SK-N-SH (cell line): ENCODE results near the gene MAP3K7.

Experiments used
- CHD2 ChIP-seq: fragments of 150-350 bp; IDR thresholded peaks from 2 replicates; pipeline ENCODE4 v1.6.1; 2018; ENCODE audit warnings: low read length; ENCODE audit not compliant: partially characterized antibody
- CTCF ChIP-seq: fragments of 200-600 bp; sonication (generic); IDR thresholded peaks from 2 replicates; pipeline ENCODE4 v1.6.1; 2017; ENCODE audit warnings: antibody characterized with exemption, mild to moderate bottlenecking, moderate library complexity
- FOSL2 ChIP-seq: IDR thresholded peaks from 2 replicates; pipeline ENCODE4 v1.4.0; 2012; ENCODE audit warnings: low read depth, mild to moderate bottlenecking, moderate library complexity, borderline replicate concordance
- MAX ChIP-seq: IDR thresholded peaks from 2 replicates; pipeline ENCODE4 v1.4.0; 2012; ENCODE audit warnings: low read depth
- NFIC ChIP-seq: IDR thresholded peaks from 2 replicates; pipeline ENCODE4 v1.4.0; 2012; ENCODE audit warnings: borderline replicate concordance
- SIN3A ChIP-seq: IDR thresholded peaks from 2 replicates; pipeline ENCODE4 v1.6.1; 2012; ENCODE audit warnings: low read depth, mild to moderate bottlenecking, low read length, moderate library complexity, borderline replicate concordance
- ZBTB33 ChIP-seq: IDR thresholded peaks from 2 replicates; pipeline ENCODE4 v1.4.0; 2012; ENCODE audit warnings: low read depth, borderline replicate concordance

- no peak for TF ChIP-seq CTCF
- TF ChIP-seq FOSL2 = no peak
- no peak for TF ChIP-seq ZBTB33
- TF ChIP-seq CHD2 = no peak
- no peak for TF ChIP-seq SIN3A
- TF ChIP-seq MAX = no peak
- TF ChIP-seq NFIC = no peak
Measured at GRCh38 chr6:90575267-90575666, 11.6 kb downstream of the MAP3K7 start.
